Activated T-helper 1 cell treated with anti-CD3 and anti-CD28 coated beads, Interleukin-12 subunit alpha, Interleukin-12 subunit beta, Interleukin-2, Interleukin-4 antibody, amounts not matched to agents 30 ng/mL and 10 ng/mL and 1 ng/mL, durations not matched to agents 14 hours and 24 hours and 36 hours (primary cell): ENCODE results near the gene CAB39. TPM values are rescaled to one million over a fixed set of nuclear protein-coding genes. Genes with fewer than 3 reads are reported as not detected.
A peak's percentile ranks its signal among the peaks of the same experiment; 100 is the strongest.

Experiments
- DNase-seq: peaks from one replicate; pipeline ENCODE4 v3.0.0; 2021; ENCODE audit warnings: low spot score
- H3K27ac Mint-ChIP-seq: one replicate; pipeline ENCODE4 v1.8.0; 2021; ENCODE audit warnings: mild to moderate bottlenecking, mixed read lengths
- H3K27me3 Mint-ChIP-seq: one replicate; pipeline ENCODE4 v1.8.0; 2022; ENCODE audit warnings: mild to moderate bottlenecking, moderate library complexity, mixed read lengths; ENCODE audit not compliant: insufficient read depth
- H3K36me3 Mint-ChIP-seq: one replicate; pipeline ENCODE4 v1.8.0; 2021; ENCODE audit warnings: low read depth, mixed read lengths
- H3K4me1 Mint-ChIP-seq: one replicate; pipeline ENCODE4 v1.8.0; 2021; ENCODE audit warnings: low read depth, mixed read lengths
- H3K4me3 Mint-ChIP-seq: one replicate; pipeline ENCODE4 v1.8.0; 2021; ENCODE audit warnings: mild to moderate bottlenecking, moderate library complexity, mixed read lengths
- H3K9me3 Mint-ChIP-seq: one replicate; pipeline ENCODE4 v1.8.0; 2021; ENCODE audit warnings: mixed read lengths
- intact Hi-C: fragments of 100-400 bp; cut with micrococcal nuclease; formaldehyde crosslinking; loops from one replicate; pipeline ENCODE4 v1.15.1; 2024
- total RNA-seq: library from RNA; stranded (reverse); gene quantifications from 2 replicates; pipeline ENCODE4 v1.2.3, GENCODE V29; 2022

Gene CAB39
- total RNA-seq, 1 donor from 2014 or later = 168 TPM

DNA sequence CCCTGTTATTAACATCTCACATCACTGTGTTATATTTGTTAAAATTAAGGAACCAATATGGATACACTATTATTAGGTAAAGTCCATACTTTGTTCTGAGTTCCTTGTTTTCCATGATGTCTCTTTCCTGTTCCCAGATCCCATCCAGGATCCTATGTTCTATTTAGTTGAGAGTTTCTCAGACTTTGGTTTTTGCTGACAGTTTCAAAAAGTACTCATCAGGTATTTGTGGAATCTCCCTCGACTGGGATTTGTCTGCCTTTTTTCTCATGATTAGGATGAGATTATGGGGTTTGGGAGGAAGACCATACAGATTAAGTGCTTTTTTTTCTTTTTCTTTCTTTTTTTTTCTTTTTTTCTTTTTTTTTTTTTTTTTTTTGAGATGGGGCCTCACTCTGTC, 112.7 kb downstream of the CAB39 start:
- peaks cover 23% of the 10 kb centered on the region for H3K4me1 Mint-ChIP-seq
- peaks cover 6% of the 10 kb centered on the region for H3K36me3 Mint-ChIP-seq
- H3K4me3 Mint-ChIP-seq = no peak overlapping the region
- intact Hi-C loops = loop anchor here (5.0 to 10.0 kb wide), 2 partner anchors 77 to 619 kb away; no protein-coding TSS in a partner anchor
- DNase-seq = no peak
- peaks cover 42% of the 10 kb centered on the region for H3K27me3 Mint-ChIP-seq
- H3K9me3 Mint-ChIP-seq = no peaks in the 10 kb centered on the region
- no peak overlapping the region for H3K27ac Mint-ChIP-seq

DNA sequence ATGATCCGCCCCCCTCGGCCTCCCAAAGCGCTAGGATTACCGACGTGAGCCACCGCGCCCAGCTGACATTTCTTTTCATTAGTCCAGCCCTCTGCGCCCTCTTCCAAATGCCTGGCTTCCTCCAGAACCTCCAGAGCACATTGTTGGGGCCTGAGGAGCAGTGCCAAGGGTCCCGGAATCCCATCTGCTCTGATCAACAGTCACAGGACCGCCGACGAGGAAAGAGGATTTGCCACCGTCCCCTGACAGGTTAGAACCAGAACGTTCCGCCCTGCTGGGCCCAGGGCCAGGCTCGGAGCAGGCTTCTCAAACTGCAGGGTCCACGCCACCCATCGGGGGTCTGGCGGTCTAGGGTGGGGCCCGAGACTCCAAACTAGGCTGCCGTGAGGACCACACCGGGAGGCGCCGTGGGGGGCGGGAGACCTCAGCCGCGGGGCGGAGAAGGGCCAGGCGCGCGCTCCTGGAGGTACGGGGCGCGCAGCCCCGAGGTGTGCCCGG, 115.2 kb downstream of the CAB39 start:
- H3K27ac Mint-ChIP-seq = no peak overlapping the region
- H3K27me3 Mint-ChIP-seq = peaks cover 67% of the 10 kb centered on the region

DNA sequence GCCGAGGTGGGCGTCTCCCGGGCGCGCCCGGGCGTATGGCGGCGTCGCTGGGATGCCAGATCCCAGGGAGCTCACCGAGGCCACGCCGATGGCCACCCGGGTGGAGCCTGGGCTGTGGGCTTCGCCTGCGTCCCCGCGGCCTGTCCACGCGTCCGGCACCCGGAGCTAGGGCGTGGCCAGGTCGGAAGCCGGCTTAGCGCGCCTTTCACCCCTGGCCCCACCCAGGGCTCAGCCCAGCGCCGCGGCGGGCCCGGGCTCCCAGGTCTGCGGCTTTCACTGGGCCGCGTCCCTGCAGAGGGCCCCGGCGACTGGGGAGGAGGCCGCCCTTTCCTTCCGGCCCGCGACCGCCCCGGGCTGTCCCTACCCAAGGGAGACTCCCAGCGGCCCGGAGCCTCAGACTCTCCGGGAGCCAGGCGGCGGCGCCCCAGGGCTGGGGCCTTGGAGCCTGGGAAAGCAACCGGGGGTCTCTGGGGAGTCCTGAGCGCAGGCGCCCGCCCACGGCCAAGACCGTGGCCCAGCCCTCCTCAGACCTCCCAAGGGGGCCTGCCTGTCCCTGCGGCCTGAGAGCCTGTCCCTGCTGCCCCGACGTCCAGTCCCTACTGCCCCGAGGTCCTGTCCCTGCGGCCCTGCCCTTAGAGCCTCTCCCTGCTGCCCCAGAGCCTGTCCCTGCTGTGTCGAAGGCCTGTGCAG, 115.8 kb downstream of the CAB39 start:
- Mint-ChIP-seq H3K4me1 (peaks cover 23% of the 10 kb centered on the region), H3K4me3 (peak overlapping the region; percentile 22), H3K9me3 (no peaks in the 10 kb centered on the region), H3K36me3 (no peaks in the 10 kb centered on the region), H3K27ac (no peak overlapping the region), H3K27me3 (peaks cover 67% of the 10 kb centered on the region)
- intact Hi-C loops = loop anchor here (5.0 to 10.0 kb wide), 2 partner anchors 74 to 616 kb away; no protein-coding TSS in a partner anchor
- peak; percentile 17 for DNase-seq

More for the DNA sequence above, 115.2 kb downstream of the CAB39 start:
- intact Hi-C loops = loop anchor here (5.0 to 10.0 kb wide), 2 partner anchors 74 to 617 kb away; no protein-coding TSS in a partner anchor
- DNase-seq = no peak
- Mint-ChIP-seq H3K4me3 (no peak overlapping the region), H3K4me1 (peaks cover 23% of the 10 kb centered on the region), H3K9me3 (no peaks in the 10 kb centered on the region), H3K36me3 (no peaks in the 10 kb centered on the region)

DNA sequence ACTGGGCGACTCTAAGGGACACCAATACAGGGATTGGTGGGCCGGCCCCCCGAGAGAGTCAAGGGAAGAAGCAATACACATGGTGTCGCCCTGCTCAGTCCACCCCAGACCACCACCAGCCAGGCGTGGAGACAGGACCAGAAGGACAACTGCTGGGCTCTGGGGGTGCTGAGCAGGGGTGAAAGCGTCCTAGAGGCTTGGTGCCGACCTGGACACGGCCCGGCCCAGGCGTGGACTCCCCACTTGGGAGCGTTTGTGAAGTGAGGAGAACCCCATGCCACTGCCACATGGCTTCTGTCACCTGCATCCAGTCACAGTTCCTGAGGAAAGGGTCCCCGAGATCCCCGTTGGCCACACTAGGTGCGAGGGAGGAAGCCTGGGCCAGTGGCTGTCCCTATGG, 116.7 kb downstream of the CAB39 start:
- intact Hi-C loops = loop anchor here (5.0 to 10.0 kb wide), 2 partner anchors 73 to 616 kb away; no protein-coding TSS in a partner anchor
- no peak for DNase-seq
- H3K27me3 Mint-ChIP-seq = peaks cover 67% of the 10 kb centered on the region
- H3K9me3 Mint-ChIP-seq = no peaks in the 10 kb centered on the region
- H3K4me1 Mint-ChIP-seq = peaks cover 21% of the 10 kb centered on the region
- no peak overlapping the region for H3K27ac Mint-ChIP-seq
- no peak overlapping the region for H3K4me3 Mint-ChIP-seq
- H3K36me3 Mint-ChIP-seq = no peaks in the 10 kb centered on the region

DNA sequence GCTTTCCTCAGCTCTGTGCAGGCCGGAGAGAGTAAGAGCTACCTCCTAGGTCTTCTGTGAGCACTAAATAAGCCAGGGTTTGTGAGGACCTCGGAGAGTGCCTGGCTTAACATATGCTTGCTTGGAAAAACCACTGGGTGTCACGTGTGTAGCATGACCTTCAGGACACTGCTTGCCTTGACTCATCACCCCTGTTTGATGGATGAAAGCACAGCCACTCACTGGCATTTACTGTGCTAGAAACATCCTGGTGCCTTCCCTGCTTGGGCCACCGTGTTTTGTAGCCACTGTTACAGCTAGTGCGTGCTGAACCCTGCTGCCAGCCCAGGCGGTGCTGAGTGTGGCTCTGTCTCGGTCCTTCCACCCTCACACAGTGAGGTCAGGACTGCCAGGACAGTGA, 117.3 kb downstream of the CAB39 start:
- no peak for DNase-seq
- no peak overlapping the region for H3K27ac Mint-ChIP-seq
- no peak overlapping the region for H3K4me3 Mint-ChIP-seq
- H3K4me1 Mint-ChIP-seq = peaks cover 15% of the 10 kb centered on the region
- no peaks in the 10 kb centered on the region for H3K36me3 Mint-ChIP-seq
- intact Hi-C loops = loop anchor here (5.0 to 10.0 kb wide), 2 partner anchors 72 to 615 kb away; no protein-coding TSS in a partner anchor
- peaks cover 63% of the 10 kb centered on the region for H3K27me3 Mint-ChIP-seq
- no peaks in the 10 kb centered on the region for H3K9me3 Mint-ChIP-seq

DNA sequence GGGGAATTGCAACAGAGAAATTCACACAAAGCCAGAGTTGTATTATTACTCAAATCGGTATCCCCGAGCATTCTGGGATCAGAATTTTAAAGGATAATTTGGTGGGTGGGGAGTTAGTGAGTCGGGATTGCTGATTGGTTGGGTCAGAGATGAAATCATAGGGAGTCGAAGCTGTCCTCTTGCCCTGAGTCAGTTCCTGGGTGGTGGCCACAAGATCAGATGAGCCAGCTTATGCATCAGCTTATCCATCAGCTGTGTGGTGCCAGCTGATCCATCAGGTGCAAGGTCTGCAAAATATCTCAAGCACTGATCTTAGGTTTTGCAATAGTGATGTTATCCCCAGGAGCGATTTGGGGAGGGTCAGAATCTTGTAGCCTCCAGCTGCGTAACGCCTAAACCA, 117.8 kb downstream of the CAB39 start:
- Mint-ChIP-seq H3K27ac (no peak overlapping the region), H3K9me3 (no peaks in the 10 kb centered on the region), H3K4me1 (peaks cover 15% of the 10 kb centered on the region), H3K4me3 (no peak overlapping the region), H3K27me3 (peaks cover 58% of the 10 kb centered on the region), H3K36me3 (no peaks in the 10 kb centered on the region)
- intact Hi-C loops = no loop called here
- DNase-seq = no peak

DNA sequence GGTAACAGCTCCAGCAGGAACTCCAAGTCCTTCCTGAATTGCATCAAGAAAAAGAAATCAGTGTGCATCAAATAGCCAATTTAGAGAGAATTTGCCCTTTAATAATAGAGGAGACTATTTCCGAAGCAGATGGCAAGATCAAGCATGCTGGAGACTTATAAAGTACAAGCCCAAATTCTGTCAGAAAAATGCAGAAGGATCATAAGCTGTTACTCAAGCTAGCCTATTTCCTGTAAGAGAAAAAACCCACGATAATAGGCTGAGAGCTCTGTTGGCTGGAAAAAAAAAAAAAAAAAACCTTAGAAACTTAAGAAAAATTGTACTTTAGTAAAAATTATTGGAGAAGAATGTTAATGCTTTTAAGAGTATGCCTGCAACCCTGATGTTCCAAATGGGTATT, 127.7 kb downstream of the CAB39 start:
- DNase-seq = no peak
- H3K27me3 Mint-ChIP-seq = peaks cover 39% of the 10 kb centered on the region
- peaks cover 9% of the 10 kb centered on the region for H3K4me1 Mint-ChIP-seq
- H3K36me3 Mint-ChIP-seq = no peaks in the 10 kb centered on the region
- intact Hi-C loops = no loop called here
- no peak overlapping the region for H3K27ac Mint-ChIP-seq
- H3K9me3 Mint-ChIP-seq = peaks cover 10% of the 10 kb centered on the region
- no peak overlapping the region for H3K4me3 Mint-ChIP-seq

DNA sequence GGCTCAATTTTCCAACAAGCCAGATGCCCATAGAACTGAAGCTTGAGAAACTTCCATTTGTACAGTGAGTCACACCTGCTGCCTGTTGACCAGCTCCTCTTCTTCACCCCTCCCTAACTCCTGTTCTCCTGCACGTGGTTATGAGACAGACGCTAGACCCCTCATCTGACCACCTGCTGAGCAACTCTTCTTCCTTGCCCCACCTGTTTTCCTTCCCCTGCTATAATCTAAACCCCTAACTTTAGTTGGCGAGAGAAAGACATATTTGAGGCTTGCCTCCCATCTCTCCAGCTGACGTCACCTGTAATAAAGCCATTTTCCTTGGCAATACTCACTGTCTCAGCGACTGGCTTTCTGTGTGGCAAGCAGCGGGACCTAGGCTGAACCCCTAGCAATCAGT, 129.8 kb downstream of the CAB39 start:
- Mint-ChIP-seq H3K4me1 (peaks cover 15% of the 10 kb centered on the region), H3K27me3 (peaks cover 51% of the 10 kb centered on the region), H3K9me3 (peaks cover 10% of the 10 kb centered on the region), H3K36me3 (no peaks in the 10 kb centered on the region), H3K4me3 (no peak overlapping the region), H3K27ac (no peak overlapping the region)
- no peak for DNase-seq
- intact Hi-C loops = no loop called here

DNA sequence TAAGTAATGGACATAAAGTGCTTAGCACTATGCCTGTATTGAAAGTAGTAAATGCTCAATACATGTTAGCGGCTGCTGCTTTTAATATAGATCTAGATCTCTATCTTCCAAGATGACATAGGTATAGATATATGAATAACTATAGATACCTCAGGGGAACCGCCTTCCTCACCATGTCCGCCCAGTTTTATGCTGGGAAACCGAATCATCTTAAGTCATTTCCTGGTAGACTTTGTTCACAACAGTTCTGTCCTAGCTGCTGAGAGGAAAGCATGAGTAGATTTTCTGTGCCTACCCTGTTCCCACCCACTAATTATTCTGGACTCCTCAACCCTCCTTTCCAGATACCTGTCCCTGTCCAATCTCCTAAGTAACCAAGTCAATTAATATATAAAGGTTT, 130.5 kb downstream of the CAB39 start:
- Mint-ChIP-seq H3K4me3 (no peak overlapping the region), H3K36me3 (no peaks in the 10 kb centered on the region), H3K27me3 (peaks cover 52% of the 10 kb centered on the region), H3K27ac (no peak overlapping the region), H3K4me1 (peaks cover 21% of the 10 kb centered on the region), H3K9me3 (peaks cover 10% of the 10 kb centered on the region)
- intact Hi-C loops = no loop called here
- DNase-seq = no peak

DNA sequence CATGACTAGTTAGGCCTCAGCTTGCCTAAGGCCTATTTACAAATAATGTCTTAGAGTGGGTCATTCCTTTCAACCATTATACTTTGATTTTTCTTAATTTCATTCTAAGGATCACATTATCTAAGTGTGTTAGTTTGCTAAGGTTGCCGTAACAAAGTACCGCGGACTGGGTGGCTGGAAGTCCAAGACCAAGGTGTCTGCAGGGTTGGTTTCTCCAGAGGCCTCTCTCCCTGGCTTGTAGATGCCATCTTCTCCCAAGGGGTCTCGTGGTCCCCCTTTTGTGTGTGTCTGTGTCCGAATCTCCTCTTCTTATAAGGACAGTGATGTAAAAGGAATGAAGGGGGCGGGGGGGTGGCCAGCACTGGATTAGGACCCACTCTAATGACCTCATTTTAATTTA, 133.7 kb downstream of the CAB39 start:
- H3K36me3 Mint-ChIP-seq = peaks cover 3% of the 10 kb centered on the region
- intact Hi-C loops = no loop called here
- no peaks in the 10 kb centered on the region for H3K9me3 Mint-ChIP-seq
- H3K4me3 Mint-ChIP-seq = no peak overlapping the region
- peaks cover 64% of the 10 kb centered on the region for H3K27me3 Mint-ChIP-seq
- no peak overlapping the region for H3K27ac Mint-ChIP-seq
- no peak for DNase-seq
- H3K4me1 Mint-ChIP-seq = peaks cover 25% of the 10 kb centered on the region

DNA sequence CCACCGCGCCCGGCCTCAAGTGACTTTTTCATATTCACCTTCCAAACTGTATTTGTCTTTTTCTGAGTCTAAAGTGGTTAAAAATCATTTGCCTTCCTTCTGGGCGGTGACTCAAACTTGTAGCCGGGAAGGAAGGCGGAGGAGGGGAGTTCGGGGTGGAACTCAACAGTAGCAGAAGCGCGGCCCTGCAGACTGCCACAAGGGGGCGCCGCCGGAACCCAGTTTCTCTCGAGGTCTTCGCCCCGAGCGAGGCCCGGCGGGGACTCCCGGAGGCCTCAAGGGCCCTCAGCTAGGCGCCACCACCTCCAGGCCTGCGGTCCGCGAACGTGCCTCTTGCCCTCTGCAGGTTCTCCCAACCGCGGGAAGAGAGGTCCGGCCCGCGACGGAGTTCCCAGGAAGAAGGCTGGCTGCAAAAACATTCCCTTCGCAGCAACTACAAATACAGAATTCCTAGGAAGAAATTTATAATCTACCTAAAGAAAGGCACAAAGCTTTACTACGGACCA, 135.3 kb downstream of the CAB39 start:
- DNase-seq = peak; percentile 75
- no peak overlapping the region for H3K27ac Mint-ChIP-seq
- peaks cover 22% of the 10 kb centered on the region for H3K4me1 Mint-ChIP-seq
- H3K4me3 Mint-ChIP-seq = no peak overlapping the region
- intact Hi-C loops = loop anchor here (1.0 kb wide), 2 partner anchors 57 to 139 kb away; no protein-coding TSS in a partner anchor
- no peaks in the 10 kb centered on the region for H3K9me3 Mint-ChIP-seq
- peaks cover 60% of the 10 kb centered on the region for H3K27me3 Mint-ChIP-seq
- H3K36me3 Mint-ChIP-seq = peaks cover 3% of the 10 kb centered on the region

DNA sequence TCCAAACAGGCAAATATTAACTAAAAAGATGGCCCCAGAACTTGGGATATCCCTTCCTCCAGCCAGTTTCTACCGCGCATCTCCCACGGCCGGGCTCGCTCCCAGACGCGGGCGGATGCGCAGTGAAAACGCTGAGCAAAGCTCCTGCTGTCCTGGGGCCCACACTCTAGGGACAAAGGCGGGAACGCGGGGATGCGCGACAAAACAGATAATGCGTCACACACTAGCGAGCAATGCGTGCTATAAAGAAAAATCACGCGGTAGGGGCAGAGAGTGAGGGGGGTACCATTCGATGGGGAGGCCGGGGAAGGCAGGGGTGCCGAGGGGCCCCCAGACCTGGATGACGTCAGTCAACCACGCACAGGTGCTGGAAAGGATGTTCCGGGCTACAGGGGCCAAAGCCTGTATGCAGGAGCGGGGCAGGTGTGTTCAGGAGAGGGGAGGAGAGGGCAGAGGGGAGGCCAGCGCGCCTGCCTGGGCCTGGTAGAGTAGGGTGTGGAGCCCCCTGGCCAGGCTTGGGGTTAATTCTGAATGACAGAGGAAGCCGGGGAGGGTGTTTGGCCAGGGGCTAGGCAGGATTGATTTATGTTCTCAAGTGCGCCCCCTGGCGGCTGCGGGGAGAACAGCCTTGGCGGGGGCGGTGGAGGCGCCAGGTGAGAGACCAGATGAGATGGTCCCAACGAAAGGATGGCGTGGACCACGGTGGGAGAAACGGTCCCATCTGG, 137.2 kb downstream of the CAB39 start:
- H3K27ac Mint-ChIP-seq = no peak overlapping the region
- H3K4me1 Mint-ChIP-seq = peaks cover 17% of the 10 kb centered on the region
- no peaks in the 10 kb centered on the region for H3K9me3 Mint-ChIP-seq
- peaks cover 3% of the 10 kb centered on the region for H3K36me3 Mint-ChIP-seq
- intact Hi-C loops = loop anchor here (1.0 kb wide), 2 partner anchors 15 to 25 kb away; partner anchors contain the start of gene ITM2C
- peak; percentile 63 for DNase-seq
- H3K27me3 Mint-ChIP-seq = peaks cover 68% of the 10 kb centered on the region
- H3K4me3 Mint-ChIP-seq = no peak overlapping the region

DNA sequence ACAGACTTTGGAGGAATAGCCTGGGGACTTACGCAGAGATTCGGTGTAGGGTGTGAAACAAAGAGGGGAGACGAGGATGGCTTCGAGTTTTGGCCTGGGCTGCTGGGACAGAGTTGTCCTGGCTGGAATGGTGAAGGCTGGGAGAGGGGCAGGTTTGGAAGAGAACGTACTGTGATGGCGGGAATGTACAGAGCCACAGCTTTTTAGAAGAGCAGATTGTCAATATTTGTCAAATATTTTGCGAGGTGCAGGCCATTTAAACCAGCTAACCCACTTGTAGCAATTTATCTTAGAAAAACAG, 137.7 kb downstream of the CAB39 start:
- Mint-ChIP-seq H3K4me3 (no peak overlapping the region), H3K27ac (no peak overlapping the region), H3K27me3 (peaks cover 68% of the 10 kb centered on the region), H3K36me3 (peaks cover 3% of the 10 kb centered on the region), H3K4me1 (peaks cover 17% of the 10 kb centered on the region), H3K9me3 (no peaks in the 10 kb centered on the region)
- DNase-seq = no peak
- intact Hi-C loops = loop anchor here (1.0 kb wide), 2 partner anchors 14 to 26 kb away; partner anchors contain the start of gene ITM2C
